HepG2 (cell line): ENCODE results near the gene ANKRD60. TPM values are rescaled to one million over a fixed set of nuclear protein-coding genes. Genes with fewer than 3 reads are reported as not detected.

Experiments used
- AHR ChIP-seq: IDR thresholded peaks from 2 replicates; pipeline ENCODE4 v1.6.1; 2018; ENCODE audit warnings: missing genetic modification reagents, missing compliant biosample characterization
- CHCHD3 ChIP-seq: sonication (generic); formaldehyde crosslinking; IDR thresholded peaks from 2 replicates; pipeline ENCODE4 v1.8.0; 2022; ENCODE audit warnings: mild to moderate bottlenecking, missing genetic modification reagents, moderate library complexity
- CSRNP1 ChIP-seq: sonication (generic); formaldehyde crosslinking; IDR thresholded peaks from 2 replicates; pipeline ENCODE4 v1.8.1; 2023; ENCODE audit warnings: mild to moderate bottlenecking, missing genetic modification reagents
- ETV5 ChIP-seq: IDR thresholded peaks from 2 replicates; pipeline ENCODE4 v1.6.1; 2018; ENCODE audit warnings: missing biosample characterization, missing genetic modification reagents, inconsistent platforms, borderline replicate concordance
- GTF3A ChIP-seq: sonication (generic); formaldehyde crosslinking; conservative IDR thresholded peaks from 2 replicates; pipeline ENCODE4 v1.4.0; 2020; ENCODE audit warnings: mild to moderate bottlenecking, missing genetic modification reagents
- HDAC2 ChIP-seq: sonication (generic); formaldehyde crosslinking; IDR thresholded peaks from 2 replicates; pipeline ENCODE4 v1.4.0; 2020; ENCODE audit warnings: missing genetic modification reagents
- JUN ChIP-seq: sonication (generic); formaldehyde crosslinking; IDR thresholded peaks from 2 replicates; pipeline ENCODE4 v1.4.0; 2020; ENCODE audit warnings: mild to moderate bottlenecking, missing genetic modification reagents
- MEIS2 ChIP-seq: sonication (generic); formaldehyde crosslinking; IDR thresholded peaks from 2 replicates; pipeline ENCODE4 v1.9.0; 2021; ENCODE audit warnings: mild to moderate bottlenecking, missing genetic modification reagents
- PREB ChIP-seq: sonication (generic); formaldehyde crosslinking; IDR thresholded peaks from 2 replicates; pipeline ENCODE4 v1.4.0; 2020; ENCODE audit warnings: missing genetic modification reagents
- PTBP1 ChIP-seq: fragments of 200-400 bp; formaldehyde crosslinking; IDR thresholded peaks from 2 replicates; pipeline ENCODE4 v1.6.1; 2018; ENCODE audit warnings: low read length, low read depth; ENCODE audit not compliant: poor library complexity, severe bottlenecking
- RARA ChIP-seq: IDR thresholded peaks from 2 replicates; pipeline ENCODE4 v1.6.1; 2016; ENCODE audit warnings: missing genetic modification reagents, missing compliant biosample characterization
- RFX5 ChIP-seq: IDR thresholded peaks from 2 replicates; pipeline ENCODE4 v1.6.1; 2011; ENCODE audit warnings: low read depth, low read length, improper control_type of control experiment
- SMAD1 ChIP-seq: sonication (generic); formaldehyde crosslinking; IDR thresholded peaks from 2 replicates; pipeline ENCODE4 v1.4.0; 2020; ENCODE audit warnings: missing genetic modification reagents, low read depth, mild to moderate bottlenecking, borderline replicate concordance
- SUZ12 ChIP-seq: fragments of 150-350 bp; IDR thresholded peaks from 2 replicates; pipeline ENCODE4 v1.6.1; 2014; ENCODE audit warnings: low read depth, low read length
- XBP1 ChIP-seq: sonication (generic); formaldehyde crosslinking; IDR thresholded peaks from 2 replicates; pipeline ENCODE4 v1.5.0; 2020; ENCODE audit warnings: missing genetic modification reagents
- XRCC5 ChIP-seq: fragments of 200-400 bp; formaldehyde crosslinking; optimal IDR thresholded peaks from 2 replicates; pipeline ENCODE3; 2017; ENCODE audit warnings: mild to moderate bottlenecking, low read length
- ZFX ChIP-seq: sonication (generic); formaldehyde crosslinking; IDR thresholded peaks from 2 replicates; pipeline ENCODE4 v1.4.0; 2020; ENCODE audit warnings: mild to moderate bottlenecking, low read depth, missing genetic modification reagents, moderate library complexity
- ZNF124 ChIP-seq: sonication (generic); formaldehyde crosslinking; IDR thresholded peaks from 2 replicates; pipeline ENCODE4 v1.4.0; 2020; ENCODE audit warnings: missing genetic modification reagents
- ZNF274 ChIP-seq: sonication (generic); formaldehyde crosslinking; IDR thresholded peaks from 2 replicates; pipeline ENCODE4 v1.5.1; 2020; ENCODE audit warnings: mild to moderate bottlenecking, missing genetic modification reagents
- ZNF331 ChIP-seq: sonication (generic); formaldehyde crosslinking; IDR thresholded peaks from 2 replicates; pipeline ENCODE4 v1.4.0; 2020; ENCODE audit warnings: missing genetic modification reagents
- ZNF570 ChIP-seq: sonication (generic); formaldehyde crosslinking; IDR thresholded peaks from 2 replicates; pipeline ENCODE4 v1.4.0; 2020; ENCODE audit warnings: mild to moderate bottlenecking, missing genetic modification reagents, borderline replicate concordance
- ZNF790 ChIP-seq: sonication (generic); formaldehyde crosslinking; IDR thresholded peaks from 2 replicates; pipeline ENCODE4 v1.8.0; 2022; ENCODE audit warnings: missing genetic modification reagents, mild to moderate bottlenecking, borderline replicate concordance
- ZNF891 ChIP-seq: sonication (generic); formaldehyde crosslinking; IDR thresholded peaks from 2 replicates; pipeline ENCODE4 v1.5.0; 2020; ENCODE audit warnings: mild to moderate bottlenecking, missing genetic modification reagents
- polyA plus RNA-seq, 8 experiments: library from polyadenylated mRNA; depleted of rRNA in 3 of 8; stranded (reverse) in 7 of 8; unstranded in 1 of 8; fragments of >200 nt; fragmentation: Illumina TruSeq in 4 of 8; extraction: Trizol in 4 of 8; gene quantifications; 2 replicates each; pipeline versions ENCODE4 v1.2.1 to v1.2.3, GENCODE V29; 2011 to 2016; ENCODE audit warnings: low read depth in 4 of 8, missing spikeins in 1 of 8, mixed read lengths in 1 of 8; ENCODE audit not compliant: insufficient read depth in 1 of 8
- total RNA-seq, 5 experiments: library from RNA; depleted of rRNA; stranded (reverse); fragments of >200 nt; fragmentation: Illumina TruSeq; extraction: Trizol; gene quantifications; 2 replicates each; pipeline ENCODE4 v1.2.3, GENCODE V29; 2016; ENCODE audit warnings: low read depth in 1 of 5
- TF ChIP-seq, protein P1 (sequence below): sonication (generic); formaldehyde crosslinking; IDR thresholded peaks from 2 replicates; pipeline ENCODE4 v1.8.0; 2022; ENCODE audit warnings: mild to moderate bottlenecking, missing genetic modification reagents, moderate library complexity
- TF ChIP-seq, protein P2 (sequence below): sonication (generic); formaldehyde crosslinking; IDR thresholded peaks from 2 replicates; pipeline ENCODE4 v1.4.0; 2020; ENCODE audit warnings: missing genetic modification reagents

The ANKRD60 gene
- total and polyA plus RNA-seq, 2 of the 13 experiments (the other 11 are each of a cell fraction or from before 2014, with no cell fraction given) = not detected

DNA sequence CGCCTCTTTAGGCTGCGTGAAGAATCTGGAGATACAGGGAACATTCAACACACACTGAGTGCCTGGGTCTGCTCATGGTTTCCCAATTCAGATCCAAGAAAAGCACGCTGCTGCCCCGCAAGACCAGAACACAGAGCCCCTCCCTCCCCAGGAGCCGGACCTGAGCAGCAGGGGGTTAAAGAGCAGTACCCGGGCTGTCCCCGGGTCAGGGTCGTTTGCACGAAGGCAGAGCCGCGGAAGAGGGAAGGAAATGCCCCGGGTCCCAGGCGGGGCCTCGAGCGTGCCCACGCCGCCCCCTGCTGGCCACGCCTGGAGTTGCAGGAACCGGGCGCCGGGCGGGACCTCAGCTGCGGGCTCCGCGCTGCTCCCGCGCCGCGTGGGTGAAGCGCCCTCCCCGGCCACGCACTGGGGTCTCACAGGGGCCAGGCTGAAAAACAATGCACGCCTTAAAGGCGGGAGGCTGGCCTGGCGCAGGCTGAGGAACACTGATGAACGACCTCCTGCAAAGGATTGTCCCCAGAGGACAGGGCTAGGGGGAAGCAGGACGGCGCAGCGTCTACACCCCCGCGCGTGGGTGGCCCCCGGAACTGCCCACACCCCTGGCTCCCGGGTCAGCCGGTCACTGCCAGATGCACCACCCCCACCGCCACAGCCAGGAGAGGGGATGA, 48.9 kb downstream of the ANKRD60 start (continued):
- 0 out of 2 replicates have a peak, but pooled peaks have one; percentile 39 for TF ChIP-seq ZNF570 (CRISPR knock-in tag)
- TF ChIP-seq JUN (CRISPR knock-in tag) = 0 out of 2 replicates have a peak, but pooled peaks have one; percentile 26
- TF ChIP-seq XBP1 = no peak
- TF ChIP-seq ZFX (CRISPR knock-in tag) = peak; percentile 17; the same call in 1 of the 2 replicates
- TF ChIP-seq PREB (CRISPR knock-in tag) = no peak
- no peak for TF ChIP-seq CHCHD3 (CRISPR knock-in tag)
- 0 out of 2 replicates have a peak, but pooled peaks have one; percentile 82 for TF ChIP-seq GTF3A (CRISPR knock-in tag)
- TF ChIP-seq ETV5 (CRISPR knock-in tag) = no peak; the same call in 1 of the 2 replicates
- 0 out of 2 replicates have a peak, but pooled peaks have one; percentile 20 for TF ChIP-seq ZNF891
- peak; percentile 74; the same call in 1 of the 2 replicates for TF ChIP-seq ZNF274 (CRISPR knock-in tag)
- no peak for TF ChIP-seq ZNF790 (CRISPR knock-in tag)
- 0 out of 2 replicates have a peak, but pooled peaks have one; percentile 18 for TF ChIP-seq HDAC2
- peak; percentile 54; the same call in 1 of the 2 replicates for TF ChIP-seq MEIS2
- 0 out of 2 replicates have a peak, but pooled peaks have one; percentile 41 for TF ChIP-seq ZNF124 (CRISPR knock-in tag)
- peak; percentile 79; the same call in 1 of the 2 replicates for TF ChIP-seq AHR (CRISPR knock-in tag)
- TF ChIP-seq ZNF331 = peak; percentile 51; the same call in 1 of the 2 replicates
- peak; percentile 35; the same call in 1 of the 2 replicates for TF ChIP-seq RFX5
- TF ChIP-seq, protein P1, sequence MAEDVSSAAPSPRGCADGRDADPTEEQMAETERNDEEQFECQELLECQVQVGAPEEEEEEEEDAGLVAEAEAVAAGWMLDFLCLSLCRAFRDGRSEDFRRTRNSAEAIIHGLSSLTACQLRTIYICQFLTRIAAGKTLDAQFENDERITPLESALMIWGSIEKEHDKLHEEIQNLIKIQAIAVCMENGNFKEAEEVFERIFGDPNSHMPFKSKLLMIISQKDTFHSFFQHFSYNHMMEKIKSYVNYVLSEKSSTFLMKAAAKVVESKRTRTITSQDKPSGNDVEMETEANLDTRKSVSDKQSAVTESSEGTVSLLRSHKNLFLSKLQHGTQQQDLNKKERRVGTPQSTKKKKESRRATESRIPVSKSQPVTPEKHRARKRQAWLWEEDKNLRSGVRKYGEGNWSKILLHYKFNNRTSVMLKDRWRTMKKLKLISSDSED (CRISPR knock-in tag) = peak; percentile 74; the same call in 1 of the 2 replicates
- TF ChIP-seq, protein P2, sequence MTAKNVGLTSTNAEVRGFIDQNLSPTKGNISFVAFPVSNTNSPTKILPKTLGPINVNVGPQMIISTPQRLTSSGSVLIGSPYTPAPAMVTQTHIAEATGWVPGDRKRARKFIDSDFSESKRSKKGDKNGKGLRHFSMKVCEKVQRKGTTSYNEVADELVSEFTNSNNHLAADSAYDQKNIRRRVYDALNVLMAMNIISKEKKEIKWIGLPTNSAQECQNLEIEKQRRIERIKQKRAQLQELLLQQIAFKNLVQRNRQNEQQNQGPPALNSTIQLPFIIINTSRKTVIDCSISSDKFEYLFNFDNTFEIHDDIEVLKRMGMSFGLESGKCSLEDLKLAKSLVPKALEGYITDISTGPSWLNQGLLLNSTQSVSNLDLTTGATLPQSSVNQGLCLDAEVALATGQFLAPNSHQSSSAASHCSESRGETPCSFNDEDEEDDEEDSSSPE (CRISPR knock-in tag) = no peak
- TF ChIP-seq SMAD1 = no peak
- TF ChIP-seq PTBP1 = peak; percentile 85
- TF ChIP-seq XRCC5 = peak; percentile 96
- no peak for TF ChIP-seq RARA (CRISPR knock-in tag)
- TF ChIP-seq SUZ12 = no peak; the same call in 1 of the 2 replicates
- peak; percentile 57; the same call in 1 of the 2 replicates for TF ChIP-seq CSRNP1 (CRISPR knock-in tag)
